Activated naive CD4-positive, alpha-beta T cell treated with anti-CD3 and anti-CD28 coated beads for 36 hours (primary cell): Measurements from ENCODE around the gene SP7. TPM values are rescaled to one million over a fixed set of nuclear protein-coding genes. Genes with fewer than 3 reads are reported as not detected.
A peak's percentile ranks its signal among the peaks of the same experiment; 100 is the strongest.
"Not testable (repeated sequence)": the region's sequence is repeated elsewhere in the genome, so short reads cannot be mapped to it uniquely, and the experiment has no call there.

Experiments
- CTCF ChIA-PET: fragments of 350-600 bp; sonication (Branson Sonifier 250); formaldehyde crosslinking; loops from one replicate; lab custom pipeline; 2021; ENCODE audit warnings: antibody characterized with exemption; lab: Charles Lee
- DNase-seq: peaks from one replicate; pipeline ENCODE4 v3.0.0-alpha.2; 2020
- H3K27ac Mint-ChIP-seq: one replicate; pipeline ENCODE4 v1.8.0; 2021; ENCODE audit warnings: mild to moderate bottlenecking, mixed read lengths
- H3K27me3 Mint-ChIP-seq: one replicate; pipeline ENCODE4 v1.8.0; 2021; ENCODE audit warnings: low read depth, mixed read lengths
- H3K36me3 Mint-ChIP-seq: one replicate; pipeline ENCODE4 v1.8.0; 2021; ENCODE audit warnings: low read depth, mixed read lengths
- H3K4me1 Mint-ChIP-seq: one replicate; pipeline ENCODE4 v1.8.0; 2021; ENCODE audit warnings: low read depth, mixed read lengths
- H3K4me3 Mint-ChIP-seq: one replicate; pipeline ENCODE4 v1.8.0; 2021; ENCODE audit warnings: mild to moderate bottlenecking, moderate library complexity, mixed read lengths
- H3K9me3 Mint-ChIP-seq: one replicate; pipeline ENCODE4 v1.8.0; 2021; ENCODE audit warnings: mixed read lengths
- intact Hi-C: fragments of 100-400 bp; cut with micrococcal nuclease; formaldehyde crosslinking; loops from one replicate; pipeline ENCODE4 v1.15.1; 2023
- total RNA-seq, 2 experiments: library from RNA; stranded (reverse); gene quantifications; one replicate each; pipeline ENCODE4 v1.2.3, GENCODE V29; 2021

SP7 gene
- total RNA-seq: not detected

- no peaks in the 10 kb centered on the region for H3K9me3 Mint-ChIP-seq
- H3K4me3 Mint-ChIP-seq: no peak within 1 kb of the TSS
- CTCF ChIA-PET: interaction anchor here (1.1 to 2.3 kb wide), 3 partner anchors 9 to 85 kb away, joined by 3 to 8 read pairs (median 3); partner anchors contain the start of gene AAAS
- H3K27ac Mint-ChIP-seq: no peak within 1 kb of the TSS
- H3K4me1 Mint-ChIP-seq: no peaks in the 10 kb centered on the region
- H3K27me3 Mint-ChIP-seq: peaks cover 37% of the 10 kb centered on the region
- intact Hi-C loops: no loop called here
- H3K36me3 Mint-ChIP-seq: no peaks in the 10 kb centered on the region
- no peak for DNase-seq
Measured at GRCh38 chr12:53336181-53336681, at the start of gene SP7. Gene SP7, minus strand, starts transcription at chr12:53336354. Its CDS starts 708 bp downstream, at chr12:53335646.

- Mint-ChIP-seq H3K4me1 (peaks cover 64% of the 10 kb centered on the region), H3K36me3 (peaks cover 55% of the 10 kb centered on the region), H3K9me3 (no peaks in the 10 kb centered on the region), H3K27me3 (no peaks in the 10 kb centered on the region), H3K4me3 (peak overlapping the region; percentile 37), H3K27ac (peak overlapping the region; percentile 34)
- CTCF ChIA-PET: interaction anchor here (0.8 to 4.3 kb wide), 4 partner anchors 30 to 46 kb away, joined by 4 to 28 read pairs (median 6); no protein-coding TSS in a partner anchor
- intact Hi-C loops: loop anchor here (10.0 kb wide), 1 partner anchor 1032 kb away; the partner anchor contains the start of gene ITGA5
- no peak for DNase-seq
Measured at GRCh38 chr12:53383258-53383657, 47.1 kb upstream of the SP7 start.

- intact Hi-C loops: loop anchor here (1.0 to 10.0 kb wide), 2 partner anchors 30 to 1033 kb away; partner anchors contain the start of gene ITGA5
- Mint-ChIP-seq H3K27me3 (no peaks in the 10 kb centered on the region), H3K27ac (peak overlapping the region; percentile 93), H3K4me1 (peaks cover 58% of the 10 kb centered on the region), H3K9me3 (no peaks in the 10 kb centered on the region), H3K36me3 (peaks cover 48% of the 10 kb centered on the region), H3K4me3 (peak overlapping the region; percentile 87)
- CTCF ChIA-PET: interaction anchor here (0.6 to 4.3 kb wide), 10 partner anchors 14 to 127 kb away, joined by 3 to 28 read pairs (median 3); no protein-coding TSS in a partner anchor
- DNase-seq: peak; percentile 60
Measured at GRCh38 chr12:53381731-53382630, 45.8 kb upstream of the SP7 start.

- H3K36me3 Mint-ChIP-seq: peaks cover 44% of the 10 kb centered on the region
- H3K9me3 Mint-ChIP-seq: no peaks in the 10 kb centered on the region
- CTCF ChIA-PET: interaction anchor here (0.5 to 4.3 kb wide), 10 partner anchors 15 to 128 kb away, joined by 3 to 28 read pairs (median 3); no protein-coding TSS in a partner anchor
- H3K27ac Mint-ChIP-seq: peak overlapping the region; percentile 93
- DNase-seq: no peak
- H3K27me3 Mint-ChIP-seq: no peaks in the 10 kb centered on the region
- peak overlapping the region; percentile 87 for H3K4me3 Mint-ChIP-seq
- intact Hi-C loops: loop anchor here (1.0 to 10.0 kb wide), 4 partner anchors 36 to 1034 kb away; partner anchors contain the start of genes CBX5, HNRNPA1, ITGA5 and PRR13
- peaks cover 54% of the 10 kb centered on the region for H3K4me1 Mint-ChIP-seq
Measured at GRCh38 chr12:53380794-53381730, 44.9 kb upstream of the SP7 start.

GRCh38 chr12:53380104-53380793, 44.1 kb upstream of the SP7 start, which contains the start of gene SP1:
Gene SP1, plus strand, starts transcription at chr12:53380176. Its CDS starts 116 bp downstream, at chr12:53380292.
- intact Hi-C loops: loop anchor here (1.0 to 10.0 kb wide), 4 partner anchors 37 to 1035 kb away; partner anchors contain the start of genes CBX5, HNRNPA1, ITGA5 and PRR13
- peak within 1 kb of the TSS; percentile 93 for H3K27ac Mint-ChIP-seq
- CTCF ChIA-PET: interaction anchor here (0.6 to 3.0 kb wide), 8 partner anchors 28 to 118 kb away, joined by 3 to 15 read pairs (median 8); no protein-coding TSS in a partner anchor
- DNase-seq: peak; percentile 100
- H3K36me3 Mint-ChIP-seq: peaks cover 40% of the 10 kb centered on the region
- peaks cover 50% of the 10 kb centered on the region for H3K4me1 Mint-ChIP-seq
- no peaks in the 10 kb centered on the region for H3K9me3 Mint-ChIP-seq
- H3K4me3 Mint-ChIP-seq: peak within 1 kb of the TSS; percentile 87
- H3K27me3 Mint-ChIP-seq: no peaks in the 10 kb centered on the region

- DNase-seq: peak; percentile 99
- CTCF ChIA-PET: interaction anchor here (0.6 to 3.0 kb wide), 9 partner anchors 27 to 119 kb away, joined by 3 to 15 read pairs (median 7); no protein-coding TSS in a partner anchor
- Mint-ChIP-seq H3K36me3 (peaks cover 38% of the 10 kb centered on the region), H3K27me3 (no peaks in the 10 kb centered on the region), H3K9me3 (no peaks in the 10 kb centered on the region), H3K4me1 (peaks cover 48% of the 10 kb centered on the region), H3K4me3 (no peak overlapping the region), H3K27ac (no peak overlapping the region)
- intact Hi-C loops: loop anchor here (1.0 to 10.0 kb wide), 12 partner anchors 38 to 1035 kb away; partner anchors contain the start of genes CBX5, CSAD, EIF4B and ESPL1
Measured at GRCh38 chr12:53379389-53380103, 43.4 kb upstream of the SP7 start.

GRCh38 chr12:53378724-53379388, 42.7 kb upstream of the SP7 start:
- peaks cover 32% of the 10 kb centered on the region for H3K36me3 Mint-ChIP-seq
- intact Hi-C loops: loop anchor here (1.0 kb wide), 8 partner anchors 42 to 373 kb away; partner anchors contain the start of genes CSAD, EIF4B, ESPL1 and SPRYD3
- DNase-seq: no peak
- H3K27ac Mint-ChIP-seq: no peak overlapping the region
- peaks cover 45% of the 10 kb centered on the region for H3K4me1 Mint-ChIP-seq
- no peaks in the 10 kb centered on the region for H3K9me3 Mint-ChIP-seq
- CTCF ChIA-PET: interaction anchor here (1.5 to 3.0 kb wide), 5 partner anchors 26 to 54 kb away, joined by 4 to 15 read pairs (median 12); no protein-coding TSS in a partner anchor
- H3K27me3 Mint-ChIP-seq: no peaks in the 10 kb centered on the region
- no peak overlapping the region for H3K4me3 Mint-ChIP-seq

GRCh38 chr12:53378222-53378621, 42.1 kb upstream of the SP7 start:
- no peak for DNase-seq
- Mint-ChIP-seq H3K27ac (no peak overlapping the region), H3K27me3 (no peaks in the 10 kb centered on the region), H3K36me3 (peaks cover 26% of the 10 kb centered on the region), H3K4me3 (peak overlapping the region; percentile 21), H3K9me3 (no peaks in the 10 kb centered on the region), H3K4me1 (peaks cover 45% of the 10 kb centered on the region)
- CTCF ChIA-PET: interaction anchor here (1.5 to 3.0 kb wide), 4 partner anchors 25 to 54 kb away, joined by 4 to 15 read pairs (median 12); no protein-coding TSS in a partner anchor
- intact Hi-C loops: no loop called here

- H3K9me3 Mint-ChIP-seq: no peaks in the 10 kb centered on the region
- H3K4me1 Mint-ChIP-seq: peaks cover 42% of the 10 kb centered on the region
- CTCF ChIA-PET: interaction anchor here (1.2 kb wide), 1 partner anchor 54 kb away, joined by 4 read pairs; no protein-coding TSS in a partner anchor
- no peak for DNase-seq
- intact Hi-C loops: no loop called here
- no peak overlapping the region for H3K4me3 Mint-ChIP-seq
- peak overlapping the region; percentile 9 for H3K27ac Mint-ChIP-seq
- no peaks in the 10 kb centered on the region for H3K27me3 Mint-ChIP-seq
- peaks cover 11% of the 10 kb centered on the region for H3K36me3 Mint-ChIP-seq
Measured at GRCh38 chr12:53376747-53377146, 40.6 kb upstream of the SP7 start.

GRCh38 chr12:53374277-53374676, 38.1 kb upstream of the SP7 start:
- H3K9me3 Mint-ChIP-seq, DNase-seq, H3K36me3 Mint-ChIP-seq, intact Hi-C loops, H3K27me3 Mint-ChIP-seq, H3K4me3 Mint-ChIP-seq: not testable (repeated sequence)
- Mint-ChIP-seq H3K4me1 (peaks cover 42% of the 10 kb centered on the region), H3K27ac (peak overlapping the region; percentile 46)
- CTCF ChIA-PET: interaction anchor here (1.1 to 1.3 kb wide), 2 partner anchors 22 to 47 kb away, joined by 3 read pairs; no protein-coding TSS in a partner anchor
